Epithelial cell of esophagus (primary cell): Measurements from ENCODE around the gene CABLES1.

Experiments used
- DNase-seq: peaks from one replicate; pipeline ENCODE4 v3.0.0; 2010; ENCODE audit warnings: low read depth
- H3K4me3 ChIP-seq: 2 replicates; pipeline ENCODE4 v1.5.1; 2011; ENCODE audit warnings: mild to moderate bottlenecking, low read length, control low read depth
- TF ChIP-seq, protein P1 (sequence below): IDR thresholded peaks from 2 replicates; pipeline ENCODE4 v1.5.1; 2011; ENCODE audit warnings: low read depth, mild to moderate bottlenecking, low read length, control low read depth, inconsistent platforms; ENCODE audit not compliant: insufficient read depth; ENCODE audit errors: missing control alignments

CABLES1 gene

DNA sequence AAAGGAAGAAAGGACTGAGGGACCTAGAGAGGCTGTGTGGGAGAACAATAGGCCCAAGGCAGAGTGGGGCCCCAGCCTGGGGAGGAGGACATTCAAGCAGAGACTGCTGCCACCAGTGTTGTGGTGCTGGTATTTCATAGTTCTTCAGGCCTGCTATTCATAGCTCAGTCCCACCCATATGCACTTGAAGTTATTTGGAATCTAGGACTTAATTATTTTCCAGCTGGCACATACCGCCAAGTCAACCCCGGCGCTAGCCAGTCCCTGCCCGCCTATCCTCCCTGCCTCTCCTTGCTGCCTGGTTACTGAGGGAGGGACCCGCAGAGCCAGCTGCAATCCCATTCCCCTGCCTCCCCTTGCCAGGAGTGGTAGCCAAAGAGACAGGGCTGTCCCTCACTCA, 141.2 kb downstream of the CABLES1 start:
- TF ChIP-seq, protein P1, sequence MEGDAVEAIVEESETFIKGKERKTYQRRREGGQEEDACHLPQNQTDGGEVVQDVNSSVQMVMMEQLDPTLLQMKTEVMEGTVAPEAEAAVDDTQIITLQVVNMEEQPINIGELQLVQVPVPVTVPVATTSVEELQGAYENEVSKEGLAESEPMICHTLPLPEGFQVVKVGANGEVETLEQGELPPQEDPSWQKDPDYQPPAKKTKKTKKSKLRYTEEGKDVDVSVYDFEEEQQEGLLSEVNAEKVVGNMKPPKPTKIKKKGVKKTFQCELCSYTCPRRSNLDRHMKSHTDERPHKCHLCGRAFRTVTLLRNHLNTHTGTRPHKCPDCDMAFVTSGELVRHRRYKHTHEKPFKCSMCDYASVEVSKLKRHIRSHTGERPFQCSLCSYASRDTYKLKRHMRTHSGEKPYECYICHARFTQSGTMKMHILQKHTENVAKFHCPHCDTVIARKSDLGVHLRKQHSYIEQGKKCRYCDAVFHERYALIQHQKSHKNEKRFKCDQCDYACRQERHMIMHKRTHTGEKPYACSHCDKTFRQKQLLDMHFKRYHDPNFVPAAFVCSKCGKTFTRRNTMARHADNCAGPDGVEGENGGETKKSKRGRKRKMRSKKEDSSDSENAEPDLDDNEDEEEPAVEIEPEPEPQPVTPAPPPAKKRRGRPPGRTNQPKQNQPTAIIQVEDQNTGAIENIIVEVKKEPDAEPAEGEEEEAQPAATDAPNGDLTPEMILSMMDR: no peak
- H3K4me3 ChIP-seq: no peak overlapping the region
- DNase-seq: no peak

DNA sequence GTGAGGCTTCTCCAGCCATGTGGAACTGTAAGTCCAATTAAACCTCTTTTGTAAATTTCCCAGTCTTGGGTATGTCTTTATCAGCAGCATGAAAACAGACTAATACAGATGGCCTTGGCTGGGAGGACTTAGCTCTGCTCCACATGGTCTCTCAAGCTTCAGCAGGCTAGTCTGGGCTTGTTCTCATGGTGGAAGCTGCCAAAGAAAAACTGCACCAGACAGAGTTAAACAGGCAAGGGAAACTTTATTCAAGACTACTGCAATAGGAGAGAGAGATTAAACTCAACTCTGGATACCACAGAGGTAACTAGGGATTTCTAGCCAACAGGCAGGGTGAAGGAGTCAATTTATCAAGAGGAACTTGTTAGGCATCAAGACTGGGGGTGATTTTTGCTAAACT, 142.1 kb downstream of the CABLES1 start:
- H3K4me3 ChIP-seq: no peak overlapping the region
- peak; percentile 51 for DNase-seq
- TF ChIP-seq, protein P1: no peak

GRCh38 chr18:23279931-23280330, 144.6 kb downstream of the CABLES1 start:
- TF ChIP-seq, protein P1: no peak
- no peak for DNase-seq
- H3K4me3 ChIP-seq: no peak overlapping the region

GRCh38 chr18:23280844-23281243, 145.6 kb downstream of the CABLES1 start:
- TF ChIP-seq, protein P1: no peak
- no peak overlapping the region for H3K4me3 ChIP-seq
- DNase-seq: no peak

GRCh38 chr18:23281626-23282436, 146.5 kb downstream of the CABLES1 start:
- peak; percentile 91 for DNase-seq
- no peak overlapping the region for H3K4me3 ChIP-seq

GRCh38 chr18:23282437-23282781, 147.1 kb downstream of the CABLES1 start:
- no peak for DNase-seq
- TF ChIP-seq, protein P1: no peak
- H3K4me3 ChIP-seq: no peak overlapping the region

More at GRCh38 chr18:23281626-23282436, 146.5 kb downstream of the CABLES1 start:
- TF ChIP-seq, protein P1: no peak
